Adrenal gland (tissue), 12 donors: ENCODE measurements around the gene SLC16A13. TPM values are rescaled to one million over a fixed set of nuclear protein-coding genes. Genes with fewer than 3 reads are reported as not detected.
"Not testable (repeated sequence)": the region's sequence is repeated elsewhere in the genome, so short reads cannot be mapped to it uniquely, and the experiment has no call there.

ENCODE experiments used
- DNase-seq, 7 donors: peaks; one replicate each; pipeline ENCODE4 v3.0.0-alpha.2; 2019 to 2020
- H3K27ac ChIP-seq, 5 donors: fragments of 200-600 bp; sonication (generic) in 4 of 5; 1 replicate in 3 of 5; 2 replicates in 2 of 5; pipeline versions ENCODE4 v1.5.1 to v1.8.0; 2016 to 2020; ENCODE audit warnings: mild to moderate bottlenecking in 1 of 5
- H3K27me3 ChIP-seq: fragments of 200-600 bp; 2 replicates; pipeline ENCODE4 v1.8.0; 2021
- H3K36me3 ChIP-seq, 2 donors: fragments of 200-600 bp; replicated peaks in 1 of 2; 1 replicate in 1 of 2; 2 replicates in 1 of 2; pipeline versions ENCODE4 v1.5.1 to v1.8.0; 2018 to 2022
- H3K4me1 ChIP-seq, 2 donors: fragments of 200-600 bp; replicated peaks in 1 of 2; 1 replicate in 1 of 2; 2 replicates in 1 of 2; pipeline versions ENCODE4 v1.5.1 to v1.8.0; 2018 to 2021
- H3K4me3 ChIP-seq, 4 donors: fragments of 200-600 bp; sonication (generic) in 3 of 4; one replicate each; pipeline ENCODE4 v1.5.1; 2016 to 2018
- H3K9me3 ChIP-seq, 3 donors: fragments of 200-600 bp; sonication (generic) in 1 of 3; replicated peaks in 1 of 3; 1 replicate in 2 of 3; 2 replicates in 1 of 3; pipeline versions ENCODE4 v1.5.1 to v1.8.0; 2016 to 2021
- CTCF ChIP-seq, 6 experiments: fragments of 450-650 bp in 4 of 6; fragments of 200-600 bp in 2 of 6; sonication (generic) in 1 of 6; IDR thresholded peaks; 1 replicate in 5 of 6; 2 replicates in 1 of 6; pipeline versions ENCODE4 v1.5.1 to v1.8.0; 2016 to 2021; ENCODE audit warnings: antibody characterized with exemption in 6 of 6, mild to moderate bottlenecking in 2 of 6, moderate library complexity in 1 of 6
- POLR2A ChIP-seq, 2 donors: fragments of 450-650 bp; IDR thresholded peaks; one replicate each; pipeline ENCODE4 v1.6.1; 2017; ENCODE audit warnings: antibody characterized with exemption in 2 of 2, mild to moderate bottlenecking in 2 of 2, moderate library complexity in 1 of 2
- WGBS, 4 donors: extraction: QIAGEN DNeasy Blood & Tissue Kit in 2 of 4; methylation state at CpG; one replicate each; pipeline versions ENCODE4 v1.1.5 to v1.1.7; 2013 to 2017; 5-methylcytosine and 5-hydroxymethylcytosine counted together
- intact Hi-C, 2 donors: fragments of 100-400 bp; cut with DNase I; formaldehyde crosslinking; loops; one replicate each; pipeline versions ENCODE4 v1.14.1 to v1.15.0; 2022 to 2023
- polyA plus RNA-seq, 3 donors: library from polyadenylated mRNA; stranded (reverse); fragments of 200-250 nt in 2 of 3; fragments of 350-450 nt in 1 of 3; fragmentation: Illumina TruSeq in 1 of 3; extraction: RNeasy Lipid Tissue Mini Kit (QIAGEN cat#74804) in 1 of 3; gene quantifications; one replicate each; pipeline ENCODE4 v1.2.3, GENCODE V29; 2013 to 2014
- total RNA-seq, 9 donors: library from RNA; depleted of rRNA in 4 of 9; stranded (reverse); fragments of >200 nt in 4 of 9; fragments of 120-200 nt in 1 of 9; fragmentation: NEBNext Ultra II Directional in 1 of 9; extraction: Animal tissue kit (Norgen Biotek cat#: 25700) in 1 of 9; gene quantifications; one replicate each; pipeline versions ENCODE4 v1.1.0 to v1.2.4, GENCODE V29; 2013 to 2023
- donor health status: healthy with polysubstance abuse.
- donor health status: Bipolar disorder and iron deficiency.
- donor health status: DM: yes; HTN: yes; CAD: no.
- donor health status: DM: no; HTN: no; CAD: no.
- donor health status: DM: no; HTN: no; CAD: no.
- donor health status: DM: yes; HTN: yes; CAD: no.

Gene SLC16A13
- total and polyA plus RNA-seq, 12 donors = 0.84 to 3.2 (median 2.2) TPM

GRCh38 chr17:7080456-7081041 is 44.7 kb downstream of the SLC16A13 start:
- intact Hi-C loops = no loop called here
- WGBS, 4 donors = 62 to 82% (median 75%) methylated on average over 9 to 10 of the region's 10 CpGs
- TF ChIP-seq POLR2A (IDR thresholded peaks at IDR 0.05) (no peak), CTCF (IDR thresholded peaks at IDR 0.05) (no peak)
- no peak for DNase-seq
- H3K36me3 ChIP-seq = no peaks in the 10 kb centered on the region
- no peak overlapping the region for H3K4me3 ChIP-seq
- no peaks in the 10 kb centered on the region for H3K9me3 ChIP-seq
- H3K27me3 ChIP-seq = no peaks in the 10 kb centered on the region
- no peak overlapping the region for H3K27ac ChIP-seq
- H3K4me1 ChIP-seq = no peaks in the 10 kb centered on the region

- no peak for DNase-seq
- H3K36me3 ChIP-seq = no peaks in the 10 kb centered on the region
- H3K27ac ChIP-seq = no peak overlapping the region
- no peaks in the 10 kb centered on the region for H3K27me3 ChIP-seq
- intact Hi-C loops = no loop called here
- no peaks in the 10 kb centered on the region for H3K4me1 ChIP-seq
- no peak for TF ChIP-seq CTCF (IDR thresholded peaks at IDR 0.05)
- no peak for TF ChIP-seq POLR2A (IDR thresholded peaks at IDR 0.05)
- H3K4me3 ChIP-seq = no peak overlapping the region
- WGBS, 4 donors = 76 to 85% (median 81%) methylated on average over 16 of the region's 16 CpGs
- no peaks in the 10 kb centered on the region for H3K9me3 ChIP-seq
These were observed 45.7 kb downstream of the SLC16A13 start for GRCh38 chr17:7081341-7082062.

GRCh38 chr17:7083592-7083991 is 47.8 kb downstream of the SLC16A13 start:
- H3K36me3 ChIP-seq = no peaks in the 10 kb centered on the region
- intact Hi-C loops = no loop called here
- H3K27me3 ChIP-seq = no peaks in the 10 kb centered on the region
- no peaks in the 10 kb centered on the region for H3K9me3 ChIP-seq
- WGBS, 4 donors = 58 to 75% (median 69%) methylated on average over 4 of the region's 4 CpGs
- DNase-seq = no peak
- H3K4me1 ChIP-seq = no peaks in the 10 kb centered on the region
- TF ChIP-seq POLR2A (IDR thresholded peaks at IDR 0.05) = no peak
- no peak for TF ChIP-seq CTCF (IDR thresholded peaks at IDR 0.05)
- no peak overlapping the region for H3K4me3 ChIP-seq
- H3K27ac ChIP-seq = no peak overlapping the region

GRCh38 chr17:7084088-7084487 is 48.3 kb downstream of the SLC16A13 start:
- Histone ChIP-seq H3K4me1 (no peaks in the 10 kb centered on the region), H3K4me3 (no peak overlapping the region), H3K27me3 (no peaks in the 10 kb centered on the region), H3K36me3 (no peaks in the 10 kb centered on the region), H3K9me3 (no peaks in the 10 kb centered on the region), H3K27ac (no peak overlapping the region)
- TF ChIP-seq CTCF (IDR thresholded peaks at IDR 0.05) = no peak
- no peak for TF ChIP-seq POLR2A (IDR thresholded peaks at IDR 0.05)
- peak in 1 of 7 donors; percentile 22 for DNase-seq
- 34 to 37% (median 35%) methylated on average over 7 of the region's 7 CpGs for WGBS, 4 donors
- intact Hi-C loops = no loop called here

- H3K27me3 ChIP-seq, H3K4me1 ChIP-seq, DNase-seq, intact Hi-C loops, H3K36me3 ChIP-seq, H3K27ac ChIP-seq, H3K9me3 ChIP-seq, H3K4me3 ChIP-seq: not testable (repeated sequence)
- 53 to 88% (median 75%) methylated on average over 3 to 4 of the region's 4 CpGs for WGBS, 4 donors
These were observed 52.6 kb downstream of the SLC16A13 start for GRCh38 chr17:7088442-7088841.

GRCh38 chr17:7089570-7089969 is 53.8 kb downstream of the SLC16A13 start:
- WGBS, 4 donors = 79 to 87% (median 84%) methylated on average over 6 of the region's 6 CpGs
- H3K4me3 ChIP-seq, H3K36me3 ChIP-seq, H3K27me3 ChIP-seq, DNase-seq, H3K9me3 ChIP-seq, H3K4me1 ChIP-seq, intact Hi-C loops, H3K27ac ChIP-seq: not testable (repeated sequence)
